ENCODE results near the gene AQP2.
A peak's percentile ranks its signal among the peaks of the same experiment; 100 is the strongest.

The AQP2 gene

DNA sequence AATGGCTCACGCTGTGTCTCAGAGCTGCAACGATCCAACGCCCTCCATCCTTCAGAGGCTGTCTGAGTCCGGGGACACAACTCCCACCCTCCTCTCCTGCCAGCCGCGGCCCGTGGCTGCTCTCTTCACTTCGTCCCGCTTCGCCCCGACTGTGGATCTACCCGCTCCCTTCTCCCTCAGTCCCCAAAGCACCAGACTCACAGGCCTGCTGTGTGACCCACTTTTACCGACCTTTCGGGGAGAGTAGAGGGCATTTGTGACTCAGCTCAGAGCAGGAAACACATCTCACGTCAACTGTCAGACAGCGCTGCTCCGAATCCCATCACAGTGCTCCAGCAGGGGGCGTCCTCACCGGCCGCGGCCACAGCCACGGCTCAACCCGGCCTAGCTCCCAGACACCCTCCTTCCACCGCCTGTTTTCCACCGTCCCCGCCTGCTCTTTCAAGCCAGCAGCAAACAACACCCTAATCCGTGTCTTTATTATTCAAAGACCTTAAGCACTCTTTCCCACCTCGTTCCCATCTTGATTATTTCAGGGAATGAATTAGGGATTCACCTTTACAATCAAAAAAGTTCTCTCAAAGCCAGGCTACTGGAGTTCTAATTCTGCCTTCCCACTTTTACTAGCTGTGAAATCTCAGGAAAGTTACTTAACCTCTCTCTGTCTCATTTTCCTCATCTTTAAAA lies 5.0 kb upstream of the AQP2 start (continued):
- TF ChIP-seq, protein P1, sequence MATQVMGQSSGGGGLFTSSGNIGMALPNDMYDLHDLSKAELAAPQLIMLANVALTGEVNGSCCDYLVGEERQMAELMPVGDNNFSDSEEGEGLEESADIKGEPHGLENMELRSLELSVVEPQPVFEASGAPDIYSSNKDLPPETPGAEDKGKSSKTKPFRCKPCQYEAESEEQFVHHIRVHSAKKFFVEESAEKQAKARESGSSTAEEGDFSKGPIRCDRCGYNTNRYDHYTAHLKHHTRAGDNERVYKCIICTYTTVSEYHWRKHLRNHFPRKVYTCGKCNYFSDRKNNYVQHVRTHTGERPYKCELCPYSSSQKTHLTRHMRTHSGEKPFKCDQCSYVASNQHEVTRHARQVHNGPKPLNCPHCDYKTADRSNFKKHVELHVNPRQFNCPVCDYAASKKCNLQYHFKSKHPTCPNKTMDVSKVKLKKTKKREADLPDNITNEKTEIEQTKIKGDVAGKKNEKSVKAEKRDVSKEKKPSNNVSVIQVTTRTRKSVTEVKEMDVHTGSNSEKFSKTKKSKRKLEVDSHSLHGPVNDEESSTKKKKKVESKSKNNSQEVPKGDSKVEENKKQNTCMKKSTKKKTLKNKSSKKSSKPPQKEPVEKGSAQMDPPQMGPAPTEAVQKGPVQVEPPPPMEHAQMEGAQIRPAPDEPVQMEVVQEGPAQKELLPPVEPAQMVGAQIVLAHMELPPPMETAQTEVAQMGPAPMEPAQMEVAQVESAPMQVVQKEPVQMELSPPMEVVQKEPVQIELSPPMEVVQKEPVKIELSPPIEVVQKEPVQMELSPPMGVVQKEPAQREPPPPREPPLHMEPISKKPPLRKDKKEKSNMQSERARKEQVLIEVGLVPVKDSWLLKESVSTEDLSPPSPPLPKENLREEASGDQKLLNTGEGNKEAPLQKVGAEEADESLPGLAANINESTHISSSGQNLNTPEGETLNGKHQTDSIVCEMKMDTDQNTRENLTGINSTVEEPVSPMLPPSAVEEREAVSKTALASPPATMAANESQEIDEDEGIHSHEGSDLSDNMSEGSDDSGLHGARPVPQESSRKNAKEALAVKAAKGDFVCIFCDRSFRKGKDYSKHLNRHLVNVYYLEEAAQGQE (tag by site-specific recombination; IDR thresholded peaks at IDR 0.05), result no peak
- TF ChIP-seq KLF8 (tag by site-specific recombination; IDR thresholded peaks at IDR 0.05) (peak; percentile 57; the same call in 1 of the 2 replicates), ZBTB21 (tag by site-specific recombination; IDR thresholded peaks at IDR 0.05) (peak; percentile 45), ZNF274 (IDR thresholded peaks at IDR 0.05; ENCODE audit: low read length) (no peak), ZNF274 (tag by site-specific recombination; IDR thresholded peaks at IDR 0.05; ENCODE audit: borderline replicate concordance) (no peak), ZEB2 (tag by site-specific recombination; IDR thresholded peaks at IDR 0.05) (peak; percentile 79), TSHZ1 (tag by site-specific recombination; IDR thresholded peaks at IDR 0.05; ENCODE audit: borderline replicate concordance) (0 out of 2 replicates have a peak, but pooled peaks have one; percentile 12), ZFP69B (tag by site-specific recombination; IDR thresholded peaks at IDR 0.05) (peak; percentile 47; the same call in 1 of the 2 replicates), ZNF23 (tag by site-specific recombination; IDR thresholded peaks at IDR 0.05; ENCODE audit: borderline replicate concordance) (no peak), ZNF26 (tag by site-specific recombination; IDR thresholded peaks at IDR 0.05) (no peak), KLF9 (tag by site-specific recombination; IDR thresholded peaks at IDR 0.05; ENCODE audit: low read depth) (no peak), ZSCAN4 (tag by site-specific recombination; IDR thresholded peaks at IDR 0.05) (no peak), ZNF391 (tag by site-specific recombination; IDR thresholded peaks at IDR 0.05; ENCODE audit: borderline replicate concordance, low read depth) (no peak), ZSCAN30 (tag by site-specific recombination; IDR thresholded peaks at IDR 0.05) (0 out of 2 replicates have a peak, but pooled peaks have one; percentile 26), ZNF133 (tag by site-specific recombination; IDR thresholded peaks at IDR 0.05) (no peak), ZNF654 (tag by site-specific recombination; IDR thresholded peaks at IDR 0.05; ENCODE audit: low read depth) (peak; percentile 40; the same call in 1 of the 2 replicates), PRDM10 (tag by site-specific recombination; IDR thresholded peaks at IDR 0.05) (peak; percentile 44; the same call in 1 of the 2 replicates), ZNF341 (tag by site-specific recombination; IDR thresholded peaks at IDR 0.05; ENCODE audit: low read depth) (peak; percentile 86), ZNF600 (tag by site-specific recombination; IDR thresholded peaks at IDR 0.05) (peak; percentile 85), ZNF785 (tag by site-specific recombination; IDR thresholded peaks at IDR 0.05) (no peak), TRIM28 (IDR thresholded peaks at IDR 0.05; ENCODE audit: borderline replicate concordance, low read length) (peak; percentile 48; the same call in 1 of the 2 replicates)
- TF ChIP-seq, protein P2, sequence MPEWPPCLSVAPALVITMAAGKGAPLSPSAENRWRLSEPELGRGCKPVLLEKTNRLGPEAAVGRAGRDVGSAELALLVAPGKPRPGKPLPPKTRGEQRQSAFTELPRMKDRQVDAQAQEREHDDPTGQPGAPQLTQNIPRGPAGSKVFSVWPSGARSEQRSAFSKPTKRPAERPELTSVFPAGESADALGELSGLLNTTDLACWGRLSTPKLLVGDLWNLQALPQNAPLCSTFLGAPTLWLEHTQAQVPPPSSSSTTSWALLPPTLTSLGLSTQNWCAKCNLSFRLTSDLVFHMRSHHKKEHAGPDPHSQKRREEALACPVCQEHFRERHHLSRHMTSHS (tag by site-specific recombination; IDR thresholded peaks at IDR 0.05), result no peak
